Measurements from ENCODE around the gene KREMEN1.

The KREMEN1 gene

DNA sequence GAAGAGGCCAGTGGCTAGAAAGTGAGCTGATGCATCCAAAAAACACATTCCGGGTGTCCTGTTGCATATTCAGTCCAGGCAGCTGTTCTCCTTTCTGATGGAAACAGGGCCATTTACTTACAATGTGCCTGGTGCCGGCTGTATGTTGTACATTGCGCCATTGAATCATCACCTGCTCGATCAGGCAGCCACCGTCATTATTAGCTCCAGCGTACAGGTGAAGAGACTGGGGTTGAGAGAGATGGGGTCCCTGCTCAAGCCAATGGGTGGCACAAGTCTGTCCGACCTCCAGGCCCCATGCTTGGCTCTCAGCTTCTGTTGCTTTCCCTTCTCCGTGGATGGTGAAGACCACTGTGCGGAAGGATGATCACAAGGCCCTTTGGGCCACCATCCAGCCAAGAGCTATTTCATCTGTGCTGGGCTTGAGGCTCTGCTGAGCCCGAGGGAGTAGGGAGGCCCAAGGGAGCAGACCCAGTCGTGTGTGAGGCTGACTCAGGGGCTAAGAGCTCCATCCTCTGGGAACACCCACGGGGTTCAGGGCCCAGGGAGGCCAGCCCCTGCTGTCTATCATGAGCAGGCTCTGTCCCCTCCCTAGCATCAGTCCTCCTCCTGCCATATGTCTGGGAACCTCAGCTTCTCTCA, 112.1 kb downstream of the KREMEN1 start:
- DNase-seq (ENCODE audit: low read depth in 2 of 2): no peak

DNA sequence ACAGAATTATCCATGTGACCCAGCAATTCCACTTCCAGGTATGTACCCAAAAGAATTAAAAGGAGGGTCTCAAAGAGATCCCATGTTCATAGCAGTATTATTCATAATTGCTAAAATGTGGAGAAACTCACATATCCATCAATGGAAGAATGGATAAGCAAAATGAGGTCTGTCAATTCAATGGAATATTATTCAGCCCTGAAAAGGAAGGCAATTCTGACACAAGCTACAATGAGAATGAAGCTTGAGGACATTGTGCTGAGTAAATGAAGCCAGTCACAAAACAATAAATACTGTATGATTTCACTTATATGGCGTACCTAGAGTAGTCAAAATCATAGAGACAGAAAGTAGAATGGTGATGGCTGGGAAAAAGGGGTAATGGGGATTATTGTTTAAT, 113.5 kb downstream of the KREMEN1 start:
- no peak for DNase-seq (ENCODE audit: low read depth in 2 of 2)

- no peak for DNase-seq (ENCODE audit: low read depth in 2 of 2)
These were observed 115.0 kb downstream of the KREMEN1 start for GRCh38 chr22:29187831-29188230.

- no peak for DNase-seq (ENCODE audit: low read depth in 2 of 2)
These were observed 117.2 kb downstream of the KREMEN1 start for GRCh38 chr22:29190051-29190450.

- no peak for DNase-seq (ENCODE audit: low read depth in 2 of 2)
These were observed 118.1 kb downstream of the KREMEN1 start for GRCh38 chr22:29190918-29191317.

DNA sequence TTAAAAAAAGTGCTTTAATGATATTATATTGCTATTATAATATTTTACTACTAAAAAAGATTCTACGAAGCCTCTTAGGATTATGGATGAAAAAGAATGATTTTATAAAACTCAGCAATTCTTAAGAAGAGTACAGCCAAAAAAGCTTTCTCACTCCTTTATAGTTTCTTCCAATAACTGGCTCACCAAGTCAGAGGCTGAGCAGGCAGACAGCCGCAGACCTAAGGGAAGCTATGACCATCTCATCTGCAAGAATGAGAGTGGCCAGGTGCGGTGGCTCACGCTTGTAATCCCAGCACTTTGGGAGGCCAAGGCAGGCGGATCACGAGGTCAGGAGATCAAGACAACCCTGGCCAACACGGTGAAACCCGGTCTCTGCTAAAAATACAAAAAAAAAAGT, 120.2 kb downstream of the KREMEN1 start:
- DNase-seq (ENCODE audit: low read depth in 2 of 2): no peak

GRCh38 chr22:29194184-29194583, 121.3 kb downstream of the KREMEN1 start:
- DNase-seq (ENCODE audit: low read depth in 2 of 2): no peak

DNA sequence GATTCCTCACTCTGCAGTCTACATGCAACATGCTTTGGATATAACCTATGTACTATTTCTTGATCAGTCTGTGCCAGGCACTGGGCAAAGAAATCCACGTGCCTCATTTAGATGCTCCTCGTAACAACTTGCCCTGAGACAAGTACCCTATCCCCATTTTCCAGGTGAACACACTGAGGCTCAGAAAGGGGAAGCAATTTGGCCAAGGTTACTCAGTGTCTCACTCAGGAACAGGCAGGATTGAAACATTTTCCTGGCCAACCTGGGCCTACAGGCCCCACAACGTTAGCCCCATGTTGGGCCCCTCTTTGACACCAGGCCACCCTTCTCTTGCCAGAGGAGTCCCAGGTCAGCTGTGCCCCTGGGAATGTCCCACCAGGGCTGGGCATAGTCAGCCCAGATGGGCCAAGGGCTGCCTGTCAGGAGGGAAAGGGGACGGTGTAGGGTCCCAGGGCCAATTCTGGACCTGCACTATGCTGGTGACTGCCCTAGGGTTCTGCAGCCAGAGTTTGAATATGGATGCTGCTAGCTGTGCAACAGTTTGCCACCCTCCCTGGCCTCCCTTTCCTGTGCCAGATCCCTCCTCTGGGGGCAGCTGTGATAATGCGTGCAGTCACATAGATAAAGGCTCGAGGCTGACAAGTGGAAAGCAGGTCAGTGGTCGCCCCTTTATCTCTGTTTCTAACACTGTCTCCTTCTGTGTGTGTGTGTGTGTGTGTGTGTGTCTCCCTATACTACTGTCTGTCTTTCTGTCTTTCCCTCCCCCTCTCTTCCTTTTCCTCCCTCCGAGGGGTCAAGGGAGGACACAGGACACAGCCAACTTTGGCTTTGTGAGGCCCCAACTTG, 122.5 kb downstream of the KREMEN1 start:
- DNase-seq (ENCODE audit: low read depth in 2 of 2): no peak

- DNase-seq (ENCODE audit: low read depth in 2 of 2): no peak
These were observed 123.3 kb downstream of the KREMEN1 start for GRCh38 chr22:29195964-29196666.

DNA sequence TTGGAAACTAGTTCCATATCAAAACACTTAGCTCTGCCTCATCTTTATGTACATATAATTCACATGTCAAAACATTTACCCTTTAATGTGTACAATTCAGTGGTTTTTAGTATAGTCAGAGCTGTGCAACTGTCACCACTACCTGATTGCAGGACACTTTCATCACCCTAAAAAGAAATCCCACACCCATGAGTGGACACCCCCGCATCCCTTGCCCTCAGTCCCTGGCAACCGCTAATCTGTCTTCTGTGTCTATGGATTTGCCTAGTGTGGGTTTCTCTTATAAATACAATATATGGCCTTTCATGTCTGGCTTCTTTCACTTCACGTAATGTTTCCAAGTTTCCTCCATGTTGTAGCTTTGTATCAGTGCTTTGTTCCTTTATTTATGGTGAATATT, 124.3 kb downstream of the KREMEN1 start:
- DNase-seq (ENCODE audit: low read depth in 2 of 2): no peak

DNA sequence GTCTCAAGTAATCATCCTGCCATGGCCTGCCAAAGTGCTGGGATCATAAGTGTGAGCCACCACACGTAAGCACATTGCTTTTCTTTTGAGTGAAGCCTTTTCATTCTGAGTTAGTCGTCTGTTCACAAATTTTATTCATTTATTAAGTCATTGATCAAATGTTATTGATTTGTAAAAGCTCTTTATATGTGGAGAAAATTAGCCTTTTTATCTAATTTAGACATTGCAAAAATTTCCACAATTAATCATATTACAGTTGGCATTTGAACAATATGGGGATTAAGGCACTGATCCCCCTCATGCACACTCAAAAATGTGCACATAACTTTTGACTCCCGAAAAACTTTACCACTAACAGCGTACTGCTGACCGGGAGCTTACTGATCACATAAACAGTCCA, 125.4 kb downstream of the KREMEN1 start:
- no peak for DNase-seq (ENCODE audit: low read depth in 2 of 2)

DNA sequence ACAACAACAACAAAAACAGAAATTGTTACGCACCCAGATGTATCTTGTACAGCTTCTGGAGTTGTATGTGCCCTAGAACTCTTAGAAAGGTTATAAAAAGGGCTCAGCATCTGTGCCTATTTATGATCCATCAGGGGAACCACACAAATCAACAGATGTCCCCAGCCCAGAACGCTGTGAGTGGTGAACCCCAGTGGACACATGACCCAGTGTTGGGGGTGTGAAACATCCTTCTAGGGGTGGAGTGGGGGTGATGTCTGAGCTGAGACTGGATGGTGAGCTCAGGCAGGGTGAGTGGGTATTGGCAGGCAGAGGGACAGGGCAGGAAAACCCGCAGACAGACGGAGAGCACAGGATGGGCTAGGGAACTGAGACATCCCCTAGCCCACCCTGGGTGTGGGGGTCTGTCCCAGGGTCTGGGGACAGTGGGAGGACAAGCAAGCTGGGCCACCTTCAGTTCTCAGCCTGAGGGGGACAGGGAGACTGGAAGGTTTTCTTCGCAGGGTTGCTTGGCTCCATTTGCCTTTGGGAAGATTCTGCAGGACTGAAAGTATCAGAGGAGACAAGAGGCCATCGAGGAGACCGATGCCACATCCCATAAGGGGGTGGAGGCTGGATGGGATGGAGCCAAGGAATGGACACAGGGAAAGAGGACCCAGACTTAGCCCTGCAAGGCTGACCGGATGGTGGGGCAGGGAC, 127.0 kb downstream of the KREMEN1 start:
- DNase-seq (ENCODE audit: low read depth in 2 of 2): no peak

- DNase-seq (ENCODE audit: low read depth in 2 of 2): no peak
These were observed 128.1 kb downstream of the KREMEN1 start for GRCh38 chr22:29200901-29201300.

DNA sequence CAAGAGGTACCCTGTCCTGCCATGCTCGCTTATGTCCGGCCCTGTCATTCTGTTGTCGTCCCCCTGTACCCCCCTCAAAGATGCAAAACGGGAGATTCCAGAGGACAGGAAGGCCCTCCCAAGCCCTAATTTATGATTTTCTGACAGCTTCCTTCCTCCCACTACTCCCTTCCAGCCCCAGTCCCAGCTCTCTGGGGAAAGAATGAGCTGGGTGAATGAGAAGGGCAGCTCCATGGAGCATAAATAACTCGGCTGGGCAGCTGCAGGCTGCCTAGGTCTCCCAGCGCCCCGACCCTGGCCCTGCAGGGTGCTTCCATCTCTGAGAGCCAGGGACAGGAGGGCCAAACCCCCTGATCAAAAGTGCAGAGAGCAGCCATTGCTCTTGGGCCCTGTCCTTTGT, 128.9 kb downstream of the KREMEN1 start:
- DNase-seq (ENCODE audit: low read depth in 2 of 2): no peak

DNA sequence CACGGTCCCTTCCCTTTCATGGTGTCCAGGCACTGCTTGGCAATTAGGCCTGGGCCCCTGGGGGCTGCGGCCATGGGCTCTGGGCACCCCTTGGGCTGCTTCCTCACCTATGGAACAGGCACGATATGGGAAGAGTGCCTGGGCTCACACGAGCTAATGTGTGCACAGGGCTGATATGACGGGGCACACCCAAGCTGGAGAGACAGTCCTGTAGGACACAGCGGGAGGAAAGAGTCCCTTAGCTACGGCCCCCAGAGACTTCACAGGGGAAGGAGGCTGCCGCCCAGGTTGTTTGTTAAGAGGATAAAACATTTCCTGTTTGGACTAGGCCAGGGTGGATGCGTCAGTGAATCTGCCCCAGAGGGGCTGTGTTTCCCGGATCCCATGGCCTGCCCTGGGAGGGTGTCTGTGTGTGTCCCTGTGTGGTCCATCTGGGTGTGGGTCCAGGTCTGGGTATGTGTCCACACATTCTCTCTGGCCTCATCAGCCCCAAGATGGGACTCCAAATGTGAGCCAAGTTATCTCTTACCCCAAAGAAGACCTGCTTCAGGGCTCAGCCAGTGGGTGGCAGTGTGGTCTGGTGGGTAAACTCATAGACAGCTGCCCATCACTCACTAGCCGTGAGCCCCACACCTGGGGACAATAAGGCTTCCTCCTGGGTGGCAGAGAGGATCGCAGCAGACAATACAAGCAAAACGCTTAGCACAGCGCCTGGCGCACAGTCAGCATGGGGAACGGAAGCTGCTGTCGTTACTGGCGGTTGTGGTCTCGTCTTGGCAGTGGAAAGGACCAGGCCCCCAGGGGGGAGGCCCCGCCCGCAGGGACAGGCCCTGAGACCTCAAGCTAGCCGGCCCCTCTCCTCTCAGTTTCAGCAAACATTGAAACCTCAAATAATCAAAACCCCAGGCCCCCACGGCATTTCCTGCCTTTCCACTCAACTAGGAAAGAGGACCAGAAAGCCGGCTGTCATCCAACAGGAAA, 129.7 kb downstream of the KREMEN1 start:
- DNase-seq (ENCODE audit: low read depth in 2 of 2): peak; percentile 12 to 54

- no peak for DNase-seq (ENCODE audit: low read depth in 2 of 2)
These were observed 130.9 kb downstream of the KREMEN1 start for GRCh38 chr22:29203488-29204454.

DNA sequence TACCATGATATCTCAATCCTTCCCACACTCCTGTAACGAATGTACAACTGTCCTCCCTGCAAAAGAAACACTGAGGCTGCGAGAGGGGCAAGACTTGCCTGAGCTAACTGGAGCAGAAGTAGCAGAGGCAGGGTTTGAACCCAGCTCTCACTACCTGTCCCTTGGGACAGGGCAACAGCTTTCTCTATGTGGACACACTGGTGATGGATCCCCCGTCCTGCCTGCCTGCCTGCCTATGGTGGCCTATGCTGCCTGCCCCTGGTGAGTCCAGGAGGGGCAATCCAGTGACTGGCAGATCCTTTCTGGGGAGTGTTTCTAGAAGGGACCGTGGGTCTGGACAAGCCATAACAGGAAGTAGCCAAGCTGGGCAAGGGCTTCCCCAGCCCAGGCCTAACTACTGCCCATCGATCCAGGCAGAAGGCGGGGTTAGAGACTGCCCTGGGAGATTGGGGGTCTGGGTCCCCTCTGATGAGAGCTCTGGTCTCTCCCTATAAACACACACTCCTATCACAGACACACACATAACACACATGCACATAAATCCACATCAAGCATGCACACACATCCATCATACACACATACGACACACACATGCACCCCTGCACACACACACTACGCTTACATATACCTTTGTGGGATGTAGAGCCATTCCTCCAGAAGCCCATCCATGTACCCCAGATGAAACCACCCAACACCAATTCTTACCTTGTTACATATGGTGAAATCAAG, 131.8 kb downstream of the KREMEN1 start:
- DNase-seq (ENCODE audit: low read depth in 2 of 2): no peak

- DNase-seq (ENCODE audit: low read depth in 2 of 2): no peak
These were observed 132.4 kb downstream of the KREMEN1 start for GRCh38 chr22:29205252-29205593.

Measured in activated CD4-positive, alpha-beta T cell treated with anti-CD3 and anti-CD28 coated beads for 24 hours (primary cell).